Karpas-422 (cell line): ENCODE measurements around the gene NT5C3A. TPM values are rescaled to one million over a fixed set of nuclear protein-coding genes. Genes with fewer than 3 reads are reported as not detected.

Experiments
- DNase-seq: peaks from one replicate; pipeline ENCODE4 v3.0.0-alpha.2; 2015
- H2AFZ ChIP-seq: fragments of 200-600 bp; sonication (generic); 2 replicates; pipeline ENCODE4 v1.6.1; 2014; ENCODE audit warnings: antibody characterized with exemption, low read length, mixed read lengths
- H3K27ac ChIP-seq: fragments of 200-600 bp; sonication (generic); 2 replicates; pipeline ENCODE4 v1.5.1; 2014; ENCODE audit warnings: mild to moderate bottlenecking, low read length, moderate library complexity
- H3K27me3 ChIP-seq: fragments of 200-600 bp; sonication (generic); 2 replicates; pipeline ENCODE4 v1.6.1; 2014; ENCODE audit warnings: low read length, mixed read lengths
- H3K36me3 ChIP-seq: fragments of 200-600 bp; sonication (generic); 2 replicates; pipeline ENCODE4 v1.6.1; 2014; ENCODE audit warnings: low read length, mixed read lengths; ENCODE audit not compliant: insufficient read depth
- H3K4me1 ChIP-seq: fragments of 200-600 bp; sonication (generic); 2 replicates; pipeline ENCODE4 v1.6.1; 2014; ENCODE audit warnings: mild to moderate bottlenecking, low read length, mixed read lengths
- H3K4me2 ChIP-seq: fragments of 200-600 bp; sonication (generic); 2 replicates; pipeline ENCODE4 v1.6.1; 2014; ENCODE audit warnings: low read length, low read depth, mild to moderate bottlenecking; ENCODE audit not compliant: poor library complexity, severe bottlenecking
- H3K4me3 ChIP-seq: fragments of 200-600 bp; sonication (generic); 2 replicates; pipeline ENCODE4 v1.5.1; 2014; ENCODE audit warnings: mild to moderate bottlenecking, antibody characterized with exemption, low read length, mixed read lengths
- H3K79me2 ChIP-seq: fragments of 200-600 bp; sonication (generic); 2 replicates; pipeline ENCODE4 v1.6.1; 2014; ENCODE audit warnings: mild to moderate bottlenecking, low read length, mixed read lengths
- H3K9ac ChIP-seq: fragments of 200-600 bp; sonication (generic); 2 replicates; pipeline ENCODE4 v1.6.0; 2014; ENCODE audit warnings: low read length
- H3K9me2 ChIP-seq: fragments of 200-600 bp; sonication (generic), shearing (Covaris generic); replicated peaks from 2 replicates; pipeline ENCODE4 v1.6.0; 2014; ENCODE audit warnings: mild to moderate bottlenecking, low read length, moderate library complexity; ENCODE audit not compliant: insufficient read depth
- H3K9me3 ChIP-seq: fragments of 300-700, 200-600 bp; sonication (generic); 2 replicates; pipeline ENCODE4 v1.6.1; 2014; ENCODE audit warnings: low read length, mixed read lengths
- H4K20me1 ChIP-seq: fragments of 200-600 bp; sonication (generic); 2 replicates; pipeline ENCODE4 v1.6.1; 2014; ENCODE audit warnings: mild to moderate bottlenecking, antibody characterized with exemption, low read length, low read depth; ENCODE audit not compliant: insufficient read depth
- total RNA-seq: library from RNA; depleted of rRNA; stranded (reverse); fragments of >200 nt; shearing (Covaris generic); gene quantifications from 2 replicates; pipeline ENCODE4 v1.2.3, GENCODE V29; 2014; ENCODE audit warnings: low replicate concordance

Gene NT5C3A
- total RNA-seq, 1 experiment from 2014 or later, result 48.7 TPM

- peaks cover 93% of the 10 kb centered on the region for H3K79me2 ChIP-seq
- peaks cover 8% of the 10 kb centered on the region; the same call in 1 of the 2 replicates for H3K36me3 ChIP-seq
- no peak for DNase-seq
- H3K4me2 ChIP-seq, result no peak overlapping the region
- no peaks in the 10 kb centered on the region for H3K27me3 ChIP-seq
- no peak overlapping the region for H3K9ac ChIP-seq
- H3K27ac ChIP-seq, result no peak overlapping the region
- no peaks in the 10 kb centered on the region for H3K9me3 ChIP-seq
- H2AFZ ChIP-seq, result no peak overlapping the region
- H4K20me1 ChIP-seq, result 0 out of 2 replicates have a peak, but pooled peaks cover 12% of the 10 kb centered on the region
- H3K9me2 ChIP-seq, result no peaks in the 10 kb centered on the region
- no peak overlapping the region for H3K4me3 ChIP-seq
- peaks cover 47% of the 10 kb centered on the region for H3K4me1 ChIP-seq
Observed at GRCh38 chr7:33054261-33054964, 8.2 kb downstream of the NT5C3A start.

DNA sequence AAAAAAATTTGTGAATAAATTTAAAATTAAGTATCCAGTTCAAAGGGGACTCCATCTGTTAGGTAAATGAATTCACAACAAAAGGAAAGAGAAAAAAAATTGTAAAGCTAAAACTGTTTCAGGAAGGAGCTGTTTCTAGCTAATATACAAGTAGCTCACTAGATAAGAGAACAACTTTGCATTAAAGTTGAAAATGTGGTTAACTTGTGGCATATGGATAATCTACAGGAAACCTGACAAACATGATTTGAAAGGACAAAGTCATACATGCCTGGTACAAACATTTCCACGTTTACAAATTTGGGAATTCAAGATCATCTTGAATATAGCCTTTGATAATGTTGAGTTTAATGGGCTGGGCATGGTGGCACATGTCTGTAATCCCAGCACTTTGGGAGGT, 8.9 kb downstream of the NT5C3A start:
- H3K9ac ChIP-seq, result no peak overlapping the region
- H3K36me3 ChIP-seq, result 0 out of 2 replicates have a peak, but pooled peaks cover under 1% of the 10 kb centered on the region
- no peak overlapping the region for H3K4me3 ChIP-seq
- 0 out of 2 replicates have a peak, but pooled peaks cover 12% of the 10 kb centered on the region for H4K20me1 ChIP-seq
- H3K9me3 ChIP-seq, result no peaks in the 10 kb centered on the region
- DNase-seq, result no peak
- H3K27ac ChIP-seq, result no peak overlapping the region; the same call in 1 of the 2 replicates
- H3K4me2 ChIP-seq, result no peak overlapping the region
- peaks cover 41% of the 10 kb centered on the region for H3K4me1 ChIP-seq
- peaks cover 93% of the 10 kb centered on the region for H3K79me2 ChIP-seq
- no peaks in the 10 kb centered on the region for H3K27me3 ChIP-seq
- H3K9me2 ChIP-seq, result no peaks in the 10 kb centered on the region
- H2AFZ ChIP-seq, result no peak overlapping the region

DNA sequence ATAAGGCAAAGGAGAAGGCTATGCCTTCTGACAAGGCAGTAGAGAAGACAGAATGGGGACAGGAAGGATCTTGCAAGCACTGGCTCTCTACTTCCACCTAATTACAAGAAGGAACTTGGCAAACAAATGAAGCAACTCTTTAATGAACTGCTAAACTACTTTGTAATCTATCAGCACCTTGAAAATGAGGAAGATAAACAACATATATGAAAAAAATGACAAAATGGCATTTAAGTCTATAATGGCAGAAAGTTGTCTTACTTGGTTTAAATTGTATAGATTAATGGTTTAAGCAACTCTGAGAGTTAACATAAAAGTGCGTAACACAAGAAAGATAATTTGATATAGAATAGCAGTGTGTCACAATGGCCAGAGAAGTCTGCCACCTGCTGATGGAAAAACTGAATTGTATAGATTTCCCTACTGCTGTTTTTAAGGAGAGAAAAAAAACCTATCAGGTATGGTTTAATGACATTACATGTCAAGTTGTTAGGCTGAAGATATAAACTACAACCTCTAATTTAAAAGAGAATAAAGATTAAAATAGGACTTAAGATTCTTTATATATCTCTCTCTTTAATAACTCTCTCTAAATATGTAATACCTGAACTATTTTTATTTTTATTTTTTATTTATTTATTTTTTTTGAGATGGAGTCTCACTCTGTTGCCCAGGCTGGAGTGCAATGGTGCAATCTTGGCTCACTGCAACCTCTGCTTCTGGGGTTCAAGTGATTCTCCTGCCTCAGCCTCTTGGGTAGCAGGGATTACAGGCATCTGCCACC, 11.8 kb downstream of the NT5C3A start:
- Histone ChIP-seq H2AFZ (no peak overlapping the region), H3K79me2 (peaks cover 93% of the 10 kb centered on the region), H3K4me2 (peak overlapping the region; percentile 47), H3K36me3 (no peaks in the 10 kb centered on the region), H3K4me1 (peaks cover 45% of the 10 kb centered on the region), H3K9me3 (no peaks in the 10 kb centered on the region), H3K27ac (peak overlapping the region; percentile 64), H4K20me1 (0 out of 2 replicates have a peak, but pooled peaks cover 12% of the 10 kb centered on the region), H3K4me3 (no peak overlapping the region), H3K9me2 (no peaks in the 10 kb centered on the region), H3K27me3 (no peaks in the 10 kb centered on the region), H3K9ac (peak overlapping the region; percentile 22)
- peak; percentile 79 for DNase-seq

- no peak for DNase-seq
- Histone ChIP-seq H3K9me2 (no peaks in the 10 kb centered on the region), H3K4me2 (no peak overlapping the region), H2AFZ (no peak overlapping the region), H3K27me3 (no peaks in the 10 kb centered on the region), H3K4me3 (no peak overlapping the region), H3K36me3 (no peaks in the 10 kb centered on the region), H4K20me1 (peaks cover 9% of the 10 kb centered on the region), H3K9ac (no peak overlapping the region), H3K79me2 (peaks cover 91% of the 10 kb centered on the region), H3K4me1 (peaks cover 56% of the 10 kb centered on the region), H3K27ac (no peak overlapping the region), H3K9me3 (no peaks in the 10 kb centered on the region)
Observed at GRCh38 chr7:33048704-33049103, 13.9 kb downstream of the NT5C3A start.

GRCh38 chr7:33048257-33048656, 14.3 kb downstream of the NT5C3A start:
- Histone ChIP-seq H3K9me3 (no peaks in the 10 kb centered on the region), H3K27ac (no peak overlapping the region), H3K9me2 (no peaks in the 10 kb centered on the region), H3K4me1 (peaks cover 57% of the 10 kb centered on the region), H3K9ac (no peak overlapping the region), H4K20me1 (peaks cover 9% of the 10 kb centered on the region), H3K79me2 (peaks cover 91% of the 10 kb centered on the region), H3K27me3 (no peaks in the 10 kb centered on the region), H3K36me3 (no peaks in the 10 kb centered on the region), H2AFZ (no peak overlapping the region), H3K4me3 (no peak overlapping the region), H3K4me2 (no peak overlapping the region)
- DNase-seq, result no peak

GRCh38 chr7:33044986-33045385, 17.6 kb downstream of the NT5C3A start:
- H3K4me1 ChIP-seq, result peaks cover 60% of the 10 kb centered on the region
- peak; percentile 69 for DNase-seq
- peaks cover 4% of the 10 kb centered on the region for H4K20me1 ChIP-seq
- H3K9me3 ChIP-seq, result no peaks in the 10 kb centered on the region
- peak overlapping the region; percentile 41 for H3K27ac ChIP-seq
- H3K79me2 ChIP-seq, result peaks cover 91% of the 10 kb centered on the region
- no peaks in the 10 kb centered on the region for H3K27me3 ChIP-seq
- H3K9me2 ChIP-seq, result no peaks in the 10 kb centered on the region
- H3K4me2 ChIP-seq, result peak overlapping the region; percentile 49
- H3K4me3 ChIP-seq, result no peak overlapping the region
- no peaks in the 10 kb centered on the region for H3K36me3 ChIP-seq
- no peak overlapping the region for H2AFZ ChIP-seq
- H3K9ac ChIP-seq, result no peak overlapping the region

DNA sequence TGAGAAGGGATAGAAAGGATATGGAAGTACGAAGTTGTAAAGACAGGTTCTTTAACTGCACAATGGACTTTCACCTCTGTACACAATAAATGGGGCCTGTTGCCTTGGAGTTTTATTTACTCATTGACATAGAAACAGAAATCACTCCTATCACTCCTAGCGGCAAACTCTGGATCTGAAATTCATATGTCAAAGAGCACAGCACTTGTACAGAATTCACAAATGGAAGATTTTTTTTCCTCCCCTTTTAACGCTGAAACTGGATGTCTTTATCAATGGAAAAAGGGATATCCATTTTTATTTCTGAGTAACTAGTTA, 18.2 kb downstream of the NT5C3A start:
- Histone ChIP-seq H3K27me3 (no peaks in the 10 kb centered on the region), H3K27ac (peak overlapping the region; percentile 41; the same call in 1 of the 2 replicates), H3K79me2 (peaks cover 92% of the 10 kb centered on the region), H3K4me1 (peaks cover 65% of the 10 kb centered on the region), H3K9me2 (no peaks in the 10 kb centered on the region), H4K20me1 (peaks cover 4% of the 10 kb centered on the region), H3K4me3 (no peak overlapping the region), H3K9me3 (no peaks in the 10 kb centered on the region), H2AFZ (no peak overlapping the region), H3K4me2 (peak overlapping the region; percentile 49), H3K9ac (no peak overlapping the region), H3K36me3 (no peaks in the 10 kb centered on the region)
- DNase-seq, result no peak
